COR-L47 (cell line): ENCODE measurements around the gene PHC2.

Experiments
- DNase-seq: peaks from one replicate; lab custom pipeline; 2025; lab: John Stamatoyannopoulos, UW

Gene PHC2

GRCh38 chr1:33430692-33431593, at the start of gene PHC2:
Gene PHC2, minus strand, starts transcription at chr1:33431095. Its CDS starts 55,556 bp downstream, at chr1:33375539.
- peak; percentile 99 for DNase-seq

- DNase-seq, result no peak
Observed at GRCh38 chr1:33477451-33477850, 46.6 kb upstream of the PHC2 start.

- no peak for DNase-seq
Observed at GRCh38 chr1:33473900-33474299, 43.0 kb upstream of the PHC2 start.

GRCh38 chr1:33472269-33472980, 41.5 kb upstream of the PHC2 start, which contains the start of gene ZSCAN20:
Gene ZSCAN20, plus strand, starts transcription at chr1:33472645. Its CDS starts 6,644 bp downstream, at chr1:33479289.
- peak; percentile 99 for DNase-seq

GRCh38 chr1:33471416-33471815, 40.5 kb upstream of the PHC2 start:
- no peak for DNase-seq

- peak; percentile 76 for DNase-seq
Observed at GRCh38 chr1:33470495-33471012, 39.7 kb upstream of the PHC2 start.

- DNase-seq, result no peak
Observed at GRCh38 chr1:33469691-33470090, 38.8 kb upstream of the PHC2 start.

- DNase-seq, result no peak
Observed at GRCh38 chr1:33468967-33469366, 38.1 kb upstream of the PHC2 start.

GRCh38 chr1:33468531-33468930, 37.6 kb upstream of the PHC2 start:
- no peak for DNase-seq

- no peak for DNase-seq
Observed at GRCh38 chr1:33468011-33468410, 37.1 kb upstream of the PHC2 start.

- no peak for DNase-seq
Observed at GRCh38 chr1:33466159-33466558, 35.3 kb upstream of the PHC2 start.

- no peak for DNase-seq
Observed at GRCh38 chr1:33465316-33465715, 34.4 kb upstream of the PHC2 start.

GRCh38 chr1:33464552-33464951, 33.7 kb upstream of the PHC2 start:
- DNase-seq, result no peak

- DNase-seq, result no peak
Observed at GRCh38 chr1:33462405-33463164, 31.7 kb upstream of the PHC2 start.

GRCh38 chr1:33460947-33461629, 30.2 kb upstream of the PHC2 start:
- no peak for DNase-seq

- no peak for DNase-seq
Observed at GRCh38 chr1:33460144-33460543, 29.2 kb upstream of the PHC2 start.

- no peak for DNase-seq
Observed at GRCh38 chr1:33459691-33460090, 28.8 kb upstream of the PHC2 start.

- no peak for DNase-seq
Observed at GRCh38 chr1:33456502-33456886, 25.6 kb upstream of the PHC2 start.

GRCh38 chr1:33455539-33456501, 24.9 kb upstream of the PHC2 start:
- DNase-seq, result peak; percentile 51

- DNase-seq, result no peak
Observed at GRCh38 chr1:33454646-33455282, 23.9 kb upstream of the PHC2 start.
